ENCODE results near the gene SDK2. TPM values are rescaled to one million over a fixed set of nuclear protein-coding genes. Genes with fewer than 3 reads are reported as not detected.

Gene SDK2
- total RNA-seq, 1 donor from 2014 or later = 11.0 TPM

GRCh38 chr17:73683771-73684170 lies 39.5 kb upstream of the SDK2 start:
- Histone ChIP-seq H3K36me3 (ENCODE audit: control insufficient read depth in 3 of 3, insufficient read depth in 3 of 3, low read length in 3 of 3) (no peaks in the 10 kb centered on the region), H3K9me3 (ENCODE audit: control insufficient read depth in 3 of 3, low read length in 3 of 3) (peaks cover 0 to 4% (median 2%) of the 10 kb centered on the region in 3 donors), H3K4me1 (ENCODE audit: control insufficient read depth in 3 of 3, insufficient read depth in 3 of 3, low read length in 3 of 3) (no peaks in the 10 kb centered on the region), H3K27ac (ENCODE audit: low read depth, low read length) (no peak overlapping the region), H3K4me3 (ENCODE audit: low read length in 3 of 3) (no peak overlapping the region), H3K9ac (ENCODE audit: low read depth in 1 of 3, low read length in 3 of 3) (no peak overlapping the region), H3K27me3 (ENCODE audit: control insufficient read depth in 3 of 3, insufficient read depth in 3 of 3, low read length in 3 of 3) (peaks cover 3 to 11% (median 5%) of the 10 kb centered on the region in 3 donors)

DNA sequence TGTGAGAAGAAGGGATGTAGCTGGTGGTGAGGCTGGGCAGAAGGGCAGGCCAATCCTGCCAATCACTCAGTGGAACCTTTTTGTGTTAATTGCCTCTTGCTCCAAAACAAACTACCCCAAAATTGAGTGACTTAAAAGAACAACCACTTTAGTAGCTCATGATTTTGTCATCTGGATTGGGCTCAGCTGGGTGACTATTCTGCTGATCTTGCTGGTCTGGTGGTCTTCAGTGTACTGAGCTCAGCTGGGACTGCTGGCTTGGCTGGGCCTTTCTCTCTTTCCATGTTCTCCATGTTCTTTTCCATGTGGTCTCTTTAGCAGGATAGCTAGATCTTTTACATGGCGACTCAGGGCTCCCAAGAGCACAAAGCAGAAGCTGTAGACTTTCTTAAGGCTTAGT lies 37.7 kb upstream of the SDK2 start:
- Histone ChIP-seq H3K9me3 (ENCODE audit: control insufficient read depth in 3 of 3, low read length in 3 of 3) (peaks cover 0 to 4% (median 2%) of the 10 kb centered on the region in 3 donors), H3K27ac (ENCODE audit: low read depth, low read length) (no peak overlapping the region), H3K27me3 (ENCODE audit: control insufficient read depth in 3 of 3, insufficient read depth in 3 of 3, low read length in 3 of 3) (peaks cover 3 to 8% (median 5%) of the 10 kb centered on the region in 3 donors), H3K4me3 (ENCODE audit: low read length in 3 of 3) (no peak overlapping the region), H3K9ac (ENCODE audit: low read depth in 1 of 3, low read length in 3 of 3) (no peak overlapping the region), H3K4me1 (ENCODE audit: control insufficient read depth in 3 of 3, insufficient read depth in 3 of 3, low read length in 3 of 3) (no peaks in the 10 kb centered on the region), H3K36me3 (ENCODE audit: control insufficient read depth in 3 of 3, insufficient read depth in 3 of 3, low read length in 3 of 3) (no peaks in the 10 kb centered on the region)

GRCh38 chr17:73679476-73679875 lies 35.2 kb upstream of the SDK2 start:
- Histone ChIP-seq H3K27ac (ENCODE audit: low read depth, low read length) (no peak overlapping the region), H3K4me1 (ENCODE audit: control insufficient read depth in 3 of 3, insufficient read depth in 3 of 3, low read length in 3 of 3) (no peaks in the 10 kb centered on the region), H3K27me3 (ENCODE audit: control insufficient read depth in 3 of 3, insufficient read depth in 3 of 3, low read length in 3 of 3) (peaks cover 3 to 8% (median 5%) of the 10 kb centered on the region in 3 donors), H3K9ac (ENCODE audit: low read depth in 1 of 3, low read length in 3 of 3) (no peak overlapping the region), H3K4me3 (ENCODE audit: low read length in 3 of 3) (no peak overlapping the region), H3K36me3 (ENCODE audit: control insufficient read depth in 3 of 3, insufficient read depth in 3 of 3, low read length in 3 of 3) (no peaks in the 10 kb centered on the region), H3K9me3 (ENCODE audit: control insufficient read depth in 3 of 3, low read length in 3 of 3) (peaks cover 0 to 4% (median 2%) of the 10 kb centered on the region in 3 donors)

DNA sequence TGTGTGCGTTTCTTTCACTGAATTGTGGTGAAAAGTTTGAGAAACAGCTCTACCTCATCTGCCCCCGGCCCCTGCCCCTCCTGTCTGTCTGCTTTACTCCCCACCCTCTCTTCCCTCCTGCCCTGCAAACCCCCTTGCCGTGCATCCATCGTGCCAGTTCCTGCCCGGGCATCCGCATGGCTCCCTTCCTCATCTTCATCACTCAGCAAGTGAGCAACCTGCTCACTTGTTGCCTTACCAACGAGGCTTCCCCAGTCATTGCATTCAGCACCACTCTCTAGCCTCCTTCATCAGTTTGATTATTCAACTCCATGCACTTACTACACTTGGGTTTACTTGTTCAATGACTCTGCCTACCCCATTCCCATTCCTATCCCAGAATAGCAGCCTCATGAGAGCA lies 34.8 kb upstream of the SDK2 start:
- H3K27me3 ChIP-seq (ENCODE audit: control insufficient read depth in 3 of 3, insufficient read depth in 3 of 3, low read length in 3 of 3) = peaks cover 3 to 5% (median 5%) of the 10 kb centered on the region in 3 donors
- no peak overlapping the region for H3K27ac ChIP-seq (ENCODE audit: low read depth, low read length)
- no peaks in the 10 kb centered on the region for H3K4me1 ChIP-seq (ENCODE audit: control insufficient read depth in 3 of 3, insufficient read depth in 3 of 3, low read length in 3 of 3)
- no peak overlapping the region for H3K4me3 ChIP-seq (ENCODE audit: low read length in 3 of 3)
- no peak overlapping the region for H3K9ac ChIP-seq (ENCODE audit: low read depth in 1 of 3, low read length in 3 of 3)
- no peaks in the 10 kb centered on the region for H3K36me3 ChIP-seq (ENCODE audit: control insufficient read depth in 3 of 3, insufficient read depth in 3 of 3, low read length in 3 of 3)
- peaks cover 0 to 4% (median 2%) of the 10 kb centered on the region in 3 donors for H3K9me3 ChIP-seq (ENCODE audit: control insufficient read depth in 3 of 3, low read length in 3 of 3)

GRCh38 chr17:73669771-73670170 lies 25.5 kb upstream of the SDK2 start:
- Histone ChIP-seq H3K27me3 (ENCODE audit: control insufficient read depth in 3 of 3, insufficient read depth in 3 of 3, low read length in 3 of 3) (peaks cover 8 to 23% (median 10%) of the 10 kb centered on the region in 3 donors), H3K9me3 (ENCODE audit: control insufficient read depth in 3 of 3, low read length in 3 of 3) (peaks cover 0 to 7% (median 0%) of the 10 kb centered on the region in 3 donors), H3K9ac (ENCODE audit: low read depth in 1 of 3, low read length in 3 of 3) (no peak overlapping the region), H3K4me3 (ENCODE audit: low read length in 3 of 3) (no peak overlapping the region), H3K4me1 (ENCODE audit: control insufficient read depth in 3 of 3, insufficient read depth in 3 of 3, low read length in 3 of 3) (no peaks in the 10 kb centered on the region), H3K27ac (ENCODE audit: low read depth, low read length) (no peak overlapping the region), H3K36me3 (ENCODE audit: control insufficient read depth in 3 of 3, insufficient read depth in 3 of 3, low read length in 3 of 3) (no peaks in the 10 kb centered on the region)

DNA sequence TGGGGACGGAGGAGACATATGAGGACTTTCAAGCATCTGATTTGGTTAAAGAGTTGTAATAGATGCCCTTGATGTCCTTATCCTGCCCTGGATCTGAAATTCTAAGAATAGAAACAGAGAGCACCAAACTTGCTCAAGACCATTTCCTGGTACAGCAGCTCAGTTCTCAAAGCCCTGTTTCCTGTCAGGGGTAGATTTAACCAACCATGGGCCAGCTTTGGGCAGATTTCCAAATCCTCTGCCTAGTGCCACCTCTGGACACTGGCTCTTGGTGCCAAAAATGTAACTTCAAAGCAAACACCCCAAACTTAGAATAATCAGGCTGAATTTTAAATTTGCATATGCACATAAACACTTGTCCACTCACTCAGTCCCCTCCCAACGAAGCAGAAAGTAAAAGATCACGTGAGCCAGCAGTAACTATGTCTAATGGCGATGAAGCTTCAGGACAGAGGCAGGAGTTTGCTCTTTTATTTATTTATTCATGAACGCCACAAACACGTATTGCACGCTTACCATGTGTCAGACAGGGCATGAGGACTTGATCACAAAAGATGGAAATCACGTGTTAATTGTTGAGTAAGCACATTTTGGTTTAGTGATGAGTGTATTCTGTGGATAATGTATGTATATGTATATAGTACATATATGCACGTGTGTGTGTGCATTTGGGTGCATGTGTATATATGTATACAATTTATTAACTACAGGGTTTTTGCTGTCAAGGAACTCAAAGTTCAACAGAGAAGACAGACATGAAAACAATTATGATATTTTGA lies 23.1 kb upstream of the SDK2 start:
- Histone ChIP-seq H3K4me1 (ENCODE audit: control insufficient read depth in 3 of 3, insufficient read depth in 3 of 3, low read length in 3 of 3) (no peaks in the 10 kb centered on the region), H3K9ac (ENCODE audit: low read depth in 1 of 3, low read length in 3 of 3) (no peak overlapping the region), H3K27me3 (ENCODE audit: control insufficient read depth in 3 of 3, insufficient read depth in 3 of 3, low read length in 3 of 3) (peaks cover 8 to 29% (median 13%) of the 10 kb centered on the region in 3 donors), H3K27ac (ENCODE audit: low read depth, low read length) (no peak overlapping the region), H3K36me3 (ENCODE audit: control insufficient read depth in 3 of 3, insufficient read depth in 3 of 3, low read length in 3 of 3) (no peaks in the 10 kb centered on the region), H3K9me3 (ENCODE audit: control insufficient read depth in 3 of 3, low read length in 3 of 3) (peaks cover 0 to 7% (median 0%) of the 10 kb centered on the region in 3 donors), H3K4me3 (ENCODE audit: low read length in 3 of 3) (no peak overlapping the region)

GRCh38 chr17:73663614-73664013 lies 19.4 kb upstream of the SDK2 start:
- peaks cover 0 to 1% (median 0%) of the 10 kb centered on the region in 3 donors for H3K9me3 ChIP-seq (ENCODE audit: control insufficient read depth in 3 of 3, low read length in 3 of 3)
- H3K9ac ChIP-seq (ENCODE audit: low read depth in 1 of 3, low read length in 3 of 3) = no peak overlapping the region
- H3K27ac ChIP-seq (ENCODE audit: low read depth, low read length) = no peak overlapping the region
- H3K4me1 ChIP-seq (ENCODE audit: control insufficient read depth in 3 of 3, insufficient read depth in 3 of 3, low read length in 3 of 3) = no peaks in the 10 kb centered on the region
- H3K27me3 ChIP-seq (ENCODE audit: control insufficient read depth in 3 of 3, insufficient read depth in 3 of 3, low read length in 3 of 3) = peaks cover 8 to 27% (median 13%) of the 10 kb centered on the region in 3 donors
- H3K36me3 ChIP-seq (ENCODE audit: control insufficient read depth in 3 of 3, insufficient read depth in 3 of 3, low read length in 3 of 3) = no peaks in the 10 kb centered on the region
- no peak overlapping the region for H3K4me3 ChIP-seq (ENCODE audit: low read length in 3 of 3)

DNA sequence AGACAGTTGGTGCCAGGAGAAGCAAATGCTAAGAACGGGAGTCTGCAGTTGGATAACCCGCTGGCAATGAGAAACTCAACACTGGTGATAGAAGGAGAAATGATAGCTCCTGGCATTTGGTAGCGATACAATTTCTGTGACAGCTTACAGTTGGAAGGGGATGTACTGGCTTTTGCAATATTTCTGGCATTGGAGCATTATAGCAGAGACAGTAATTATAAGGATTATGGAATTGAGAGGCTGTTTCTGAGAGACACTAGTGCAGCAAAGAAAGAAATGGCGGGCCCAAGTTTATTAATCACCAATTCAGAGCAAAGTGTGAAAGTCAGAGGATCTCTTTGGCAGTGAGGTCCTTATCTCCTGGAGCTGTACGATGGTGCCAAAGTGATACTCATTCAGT lies 16.1 kb upstream of the SDK2 start:
- Histone ChIP-seq H3K9ac (ENCODE audit: low read depth in 1 of 3, low read length in 3 of 3) (no peak overlapping the region), H3K4me3 (ENCODE audit: low read length in 3 of 3) (no peak overlapping the region), H3K27me3 (ENCODE audit: control insufficient read depth in 3 of 3, insufficient read depth in 3 of 3, low read length in 3 of 3) (peaks cover 0 to 16% (median 12%) of the 10 kb centered on the region in 3 donors), H3K9me3 (ENCODE audit: control insufficient read depth in 3 of 3, low read length in 3 of 3) (no peaks in the 10 kb centered on the region), H3K36me3 (ENCODE audit: control insufficient read depth in 3 of 3, insufficient read depth in 3 of 3, low read length in 3 of 3) (no peaks in the 10 kb centered on the region), H3K27ac (ENCODE audit: low read depth, low read length) (no peak overlapping the region), H3K4me1 (ENCODE audit: control insufficient read depth in 3 of 3, insufficient read depth in 3 of 3, low read length in 3 of 3) (no peaks in the 10 kb centered on the region)

DNA sequence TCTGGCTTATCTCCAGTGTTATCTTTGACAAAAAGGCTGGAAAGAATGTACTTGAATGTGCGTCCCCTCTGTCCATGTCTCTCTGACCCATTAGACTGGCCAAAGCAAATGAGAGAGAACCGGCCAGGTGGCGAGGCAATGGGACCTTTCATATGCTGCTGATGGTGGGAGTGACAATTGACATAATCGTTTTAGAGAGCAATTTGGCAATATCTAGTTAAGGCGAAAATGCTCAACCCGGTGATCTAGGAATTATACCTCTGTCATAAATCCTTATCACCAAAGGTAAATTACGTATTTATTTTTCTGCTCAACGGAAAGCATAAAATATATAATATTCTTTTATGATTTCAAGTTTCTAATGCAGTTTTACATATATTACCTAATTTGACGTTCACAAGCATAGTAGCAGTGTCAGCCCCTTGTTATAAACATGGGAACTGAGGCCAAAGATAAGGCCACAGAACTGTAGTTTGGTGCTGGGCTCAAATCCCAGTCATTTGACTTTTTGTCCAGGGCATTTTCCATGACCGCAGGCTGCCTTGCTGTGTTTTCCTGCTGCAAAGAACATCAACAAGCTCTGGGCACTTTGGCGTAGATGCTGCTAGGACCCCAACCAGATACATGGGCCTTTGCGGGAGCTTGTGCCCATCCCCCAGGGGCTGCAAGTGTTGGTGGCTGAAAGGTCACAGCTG lies 14.7 kb upstream of the SDK2 start:
- Histone ChIP-seq H3K27me3 (ENCODE audit: control insufficient read depth in 3 of 3, insufficient read depth in 3 of 3, low read length in 3 of 3) (peaks cover 0 to 10% (median 10%) of the 10 kb centered on the region in 3 donors), H3K9me3 (ENCODE audit: control insufficient read depth in 3 of 3, low read length in 3 of 3) (peaks cover 0 to 5% (median 0%) of the 10 kb centered on the region in 3 donors), H3K4me3 (ENCODE audit: low read length in 3 of 3) (no peak overlapping the region), H3K27ac (ENCODE audit: low read depth, low read length) (no peak overlapping the region), H3K4me1 (ENCODE audit: control insufficient read depth in 3 of 3, insufficient read depth in 3 of 3, low read length in 3 of 3) (no peaks in the 10 kb centered on the region), H3K9ac (ENCODE audit: low read depth in 1 of 3, low read length in 3 of 3) (no peak overlapping the region), H3K36me3 (ENCODE audit: control insufficient read depth in 3 of 3, insufficient read depth in 3 of 3, low read length in 3 of 3) (no peaks in the 10 kb centered on the region)

Data from skeletal muscle tissue (tissue), 4 donors.